Measurements from ENCODE around the gene CDH23.

DNA sequence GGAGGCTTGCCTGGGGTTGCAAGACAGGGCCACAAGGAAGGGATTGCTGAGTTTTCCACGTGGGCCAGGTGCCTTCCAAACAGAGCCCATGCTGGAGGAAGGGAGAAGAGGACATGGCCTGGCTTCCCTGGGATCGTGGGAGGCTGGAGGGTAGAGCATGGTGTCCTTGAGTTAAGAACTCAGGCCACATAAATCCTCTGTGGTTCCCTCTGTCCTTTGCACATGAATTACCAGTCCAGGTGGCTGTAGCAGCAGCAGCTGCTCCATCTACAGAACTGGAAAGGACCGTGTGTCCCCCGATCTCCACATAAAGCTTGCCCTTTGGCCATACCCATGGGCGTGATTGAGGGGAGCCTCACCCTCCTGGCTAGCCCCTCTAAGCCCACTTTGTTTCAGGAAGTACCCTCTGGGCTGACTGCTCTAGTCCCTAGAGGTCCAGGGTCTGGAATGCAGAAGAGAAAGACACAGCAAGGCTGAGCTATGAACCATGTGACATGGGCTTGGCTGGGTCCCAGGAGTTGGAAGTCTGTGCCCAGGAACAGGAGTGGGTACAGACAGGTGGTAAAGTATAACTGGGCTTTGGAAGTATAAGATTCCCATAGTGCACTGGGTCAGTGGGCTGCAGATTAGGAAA, 237.9 kb downstream of the CDH23 start:
- TF ChIP-seq, protein P1, sequence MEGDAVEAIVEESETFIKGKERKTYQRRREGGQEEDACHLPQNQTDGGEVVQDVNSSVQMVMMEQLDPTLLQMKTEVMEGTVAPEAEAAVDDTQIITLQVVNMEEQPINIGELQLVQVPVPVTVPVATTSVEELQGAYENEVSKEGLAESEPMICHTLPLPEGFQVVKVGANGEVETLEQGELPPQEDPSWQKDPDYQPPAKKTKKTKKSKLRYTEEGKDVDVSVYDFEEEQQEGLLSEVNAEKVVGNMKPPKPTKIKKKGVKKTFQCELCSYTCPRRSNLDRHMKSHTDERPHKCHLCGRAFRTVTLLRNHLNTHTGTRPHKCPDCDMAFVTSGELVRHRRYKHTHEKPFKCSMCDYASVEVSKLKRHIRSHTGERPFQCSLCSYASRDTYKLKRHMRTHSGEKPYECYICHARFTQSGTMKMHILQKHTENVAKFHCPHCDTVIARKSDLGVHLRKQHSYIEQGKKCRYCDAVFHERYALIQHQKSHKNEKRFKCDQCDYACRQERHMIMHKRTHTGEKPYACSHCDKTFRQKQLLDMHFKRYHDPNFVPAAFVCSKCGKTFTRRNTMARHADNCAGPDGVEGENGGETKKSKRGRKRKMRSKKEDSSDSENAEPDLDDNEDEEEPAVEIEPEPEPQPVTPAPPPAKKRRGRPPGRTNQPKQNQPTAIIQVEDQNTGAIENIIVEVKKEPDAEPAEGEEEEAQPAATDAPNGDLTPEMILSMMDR (IDR thresholded peaks at IDR 0.05): no peak
- TF ChIP-seq POLR2A (IDR thresholded peaks at IDR 0.05): no peak
